ENCODE measurements around the gene ARHGAP32.

ARHGAP32 gene

DNA sequence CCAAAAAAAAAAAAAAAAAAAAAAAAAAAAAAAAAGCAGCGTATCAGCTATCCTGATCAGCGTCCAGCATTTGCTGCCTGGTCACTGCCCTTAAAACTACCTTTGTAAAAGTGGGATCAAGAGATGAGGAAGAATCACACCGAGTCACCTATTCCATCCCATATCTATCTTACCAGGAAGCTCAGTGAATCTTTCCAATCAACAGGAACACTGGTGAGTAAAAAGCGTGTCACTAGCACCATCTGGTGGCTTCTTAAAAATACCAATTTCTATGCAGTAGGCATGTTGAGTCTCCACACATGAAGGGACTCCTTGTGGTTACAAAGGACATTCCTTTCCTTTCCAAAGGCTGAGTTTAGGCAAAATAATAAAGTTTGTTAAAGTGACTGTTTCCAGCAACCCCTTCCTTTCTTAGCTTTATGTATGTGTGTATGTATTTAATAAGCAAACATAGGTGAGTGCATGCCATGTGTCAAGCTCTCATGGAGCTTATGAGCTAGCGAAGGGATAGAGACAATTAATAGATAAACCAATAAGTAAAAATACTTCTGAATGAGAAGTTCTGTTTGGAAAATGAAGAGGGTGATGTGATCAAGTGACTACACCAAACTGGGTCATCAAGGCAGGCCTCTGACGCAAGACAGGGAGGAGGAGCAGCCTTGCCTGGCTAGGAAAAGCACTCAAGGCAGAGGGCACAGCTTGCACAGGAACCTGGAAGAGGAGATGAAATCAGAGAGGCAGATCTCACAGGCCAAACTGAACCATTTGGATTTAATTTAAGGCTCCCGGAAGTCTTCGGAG is 235.5 kb downstream of the ARHGAP32 start:
- no peak for DNase-seq (ENCODE audit: low read depth in 2 of 2)

DNA sequence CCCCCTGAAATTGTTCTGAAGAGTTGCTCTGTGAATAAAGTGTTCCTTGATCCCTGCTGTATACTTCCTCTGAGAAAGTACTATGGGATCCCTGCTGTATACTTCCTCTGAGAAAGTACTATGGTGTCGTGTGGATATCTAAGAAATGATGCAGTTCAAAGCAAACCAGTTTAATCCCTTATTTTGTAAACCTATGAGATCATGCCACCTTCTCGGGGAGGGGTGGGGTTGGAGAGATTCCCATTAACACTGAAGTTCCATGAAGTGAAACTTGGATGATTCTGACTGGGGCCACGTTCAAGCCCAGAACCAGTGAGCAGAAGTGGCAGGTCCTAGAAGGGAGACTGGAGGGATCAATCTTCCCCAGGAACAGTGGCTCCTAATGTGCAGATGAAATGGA is 236.5 kb downstream of the ARHGAP32 start:
- no peak for DNase-seq (ENCODE audit: low read depth in 2 of 2)

DNA sequence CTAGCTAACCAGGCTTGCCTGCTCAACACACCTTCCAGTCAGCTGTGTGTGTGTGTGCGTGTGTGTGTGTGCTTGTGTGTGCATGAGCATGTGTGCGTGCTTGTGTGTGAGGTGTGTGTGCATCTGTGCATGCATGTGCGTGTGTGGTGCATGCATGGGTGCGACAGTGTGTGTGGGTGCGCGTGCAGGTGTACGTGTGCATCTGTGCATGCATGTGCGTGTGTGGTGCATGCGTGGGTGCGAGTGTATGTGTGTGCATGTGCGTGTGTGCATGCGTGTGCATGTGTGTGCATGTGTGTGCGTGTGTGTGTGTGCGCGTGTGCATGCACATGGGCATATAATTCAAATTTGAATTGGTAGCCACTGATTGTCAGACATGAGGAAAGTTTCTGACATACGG is 239.0 kb downstream of the ARHGAP32 start:
- no peak for DNase-seq (ENCODE audit: low read depth in 2 of 2)

DNA sequence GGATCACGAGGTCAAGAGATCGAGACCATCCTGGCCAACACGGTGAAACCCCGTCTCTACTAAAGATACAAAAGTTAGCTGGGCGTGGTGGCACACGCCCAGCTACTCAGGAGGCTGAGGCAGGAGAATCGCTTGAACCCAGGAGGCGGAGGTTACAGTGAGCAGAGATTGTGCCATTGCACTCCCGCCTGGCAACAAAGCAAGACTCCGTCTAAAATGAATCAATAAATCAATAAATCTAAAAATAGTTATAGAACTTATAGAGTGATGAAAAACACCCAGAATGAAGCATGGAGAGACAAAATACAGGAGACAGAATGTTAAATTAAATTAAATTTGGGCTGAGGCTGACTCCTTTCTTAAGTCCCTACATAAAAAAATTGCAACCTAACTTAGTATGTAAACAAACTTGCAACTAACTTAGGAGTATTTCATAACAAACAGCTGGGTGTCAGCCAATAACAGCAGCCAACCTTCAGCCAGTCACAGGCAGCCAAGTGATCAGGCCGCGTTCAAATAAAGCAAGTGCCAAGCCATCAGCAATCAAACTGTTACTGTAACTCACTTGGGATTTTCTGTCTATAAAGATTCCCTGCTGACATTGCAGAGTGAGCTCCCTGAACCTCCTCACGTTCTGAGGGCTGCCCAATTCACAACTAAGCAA is 242.2 kb downstream of the ARHGAP32 start:
- DNase-seq (ENCODE audit: low read depth in 2 of 2) = no peak

DNA sequence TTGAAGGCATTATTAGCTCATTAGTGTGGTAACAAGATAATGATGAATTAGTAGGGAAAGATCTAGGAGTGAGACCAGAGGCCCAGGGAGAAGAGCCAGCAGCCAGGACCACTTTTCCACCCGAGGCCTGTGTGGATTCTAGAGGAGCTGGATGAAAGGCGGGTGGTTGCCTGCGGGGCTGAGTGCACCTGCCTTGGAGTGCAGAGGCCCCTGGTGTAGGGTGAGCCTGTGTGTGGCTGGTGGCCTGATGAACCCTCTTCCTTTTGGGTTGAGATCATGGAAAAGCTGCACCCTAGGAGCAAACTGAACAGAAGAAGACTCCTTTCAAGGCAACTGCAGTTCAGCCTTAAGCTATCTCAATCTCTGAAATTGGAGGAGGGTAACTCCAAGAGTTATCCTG is 243.5 kb downstream of the ARHGAP32 start:
- DNase-seq (ENCODE audit: low read depth in 2 of 2) = no peak

DNA sequence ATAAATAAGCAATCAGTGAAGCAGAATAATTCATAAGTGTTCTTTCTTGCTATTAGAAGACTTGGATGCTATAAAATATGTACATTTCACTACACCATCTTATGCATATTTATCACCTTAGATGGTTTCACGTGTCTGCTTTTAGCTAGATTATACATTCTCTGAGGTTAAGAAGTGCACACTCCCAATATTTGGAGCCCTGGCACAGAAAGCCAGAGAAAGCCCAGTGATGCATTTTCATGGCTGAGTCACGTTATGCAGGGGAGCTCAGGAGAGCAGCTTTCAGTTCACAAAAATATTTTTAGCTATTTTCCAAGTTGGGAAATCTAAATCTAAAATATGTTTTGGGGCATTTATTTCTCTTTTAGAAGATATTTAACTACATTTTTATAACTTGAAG is 244.4 kb downstream of the ARHGAP32 start:
- DNase-seq (ENCODE audit: low read depth in 2 of 2) = no peak

DNA sequence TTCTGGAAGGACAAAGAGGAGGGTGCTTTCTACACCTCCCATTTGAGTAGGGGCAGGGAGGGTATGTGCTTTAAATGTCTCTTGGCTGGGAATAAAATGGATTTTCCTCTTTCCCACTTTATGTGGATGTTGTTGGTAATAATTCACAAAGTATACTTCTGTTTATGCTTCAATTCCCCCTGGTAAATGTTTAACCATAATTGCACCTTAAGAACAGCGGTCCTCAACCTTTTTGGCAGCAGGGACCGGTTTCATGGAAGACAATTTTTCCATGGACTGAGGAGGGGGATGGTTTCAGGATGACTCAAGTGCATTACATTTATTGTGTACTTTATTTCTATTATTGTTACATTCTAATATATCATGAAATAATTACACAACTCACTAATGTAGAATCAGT is 245.5 kb downstream of the ARHGAP32 start:
- DNase-seq (ENCODE audit: low read depth in 2 of 2) = no peak

DNA sequence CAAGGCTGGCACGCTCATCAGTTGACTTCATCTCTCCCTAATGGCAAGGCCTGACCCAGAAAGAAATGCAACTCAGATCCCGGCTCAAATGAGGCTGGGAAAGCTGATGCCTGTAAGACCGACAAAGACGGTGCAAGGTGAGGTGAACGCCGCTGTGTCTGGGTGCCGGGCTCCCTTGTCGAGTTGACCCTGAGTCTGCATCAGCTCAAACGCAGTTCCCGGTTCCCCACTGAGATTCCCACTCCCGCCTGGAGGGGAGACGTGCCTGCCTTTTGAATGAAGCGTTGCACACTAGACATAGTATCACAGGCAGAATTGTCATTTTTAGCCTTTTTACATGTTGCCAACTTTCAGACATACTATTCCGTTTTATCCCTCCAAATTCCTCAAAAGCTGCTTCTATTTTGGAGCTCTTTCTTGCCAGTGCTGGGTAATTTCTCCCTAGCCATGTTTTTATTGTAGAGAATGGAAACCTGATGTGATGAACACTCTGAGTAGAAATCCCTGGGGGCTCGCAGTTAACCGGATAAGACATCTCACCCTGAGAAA is 248.6 kb downstream of the ARHGAP32 start:
- DNase-seq (ENCODE audit: low read depth in 2 of 2) = no peak

DNA sequence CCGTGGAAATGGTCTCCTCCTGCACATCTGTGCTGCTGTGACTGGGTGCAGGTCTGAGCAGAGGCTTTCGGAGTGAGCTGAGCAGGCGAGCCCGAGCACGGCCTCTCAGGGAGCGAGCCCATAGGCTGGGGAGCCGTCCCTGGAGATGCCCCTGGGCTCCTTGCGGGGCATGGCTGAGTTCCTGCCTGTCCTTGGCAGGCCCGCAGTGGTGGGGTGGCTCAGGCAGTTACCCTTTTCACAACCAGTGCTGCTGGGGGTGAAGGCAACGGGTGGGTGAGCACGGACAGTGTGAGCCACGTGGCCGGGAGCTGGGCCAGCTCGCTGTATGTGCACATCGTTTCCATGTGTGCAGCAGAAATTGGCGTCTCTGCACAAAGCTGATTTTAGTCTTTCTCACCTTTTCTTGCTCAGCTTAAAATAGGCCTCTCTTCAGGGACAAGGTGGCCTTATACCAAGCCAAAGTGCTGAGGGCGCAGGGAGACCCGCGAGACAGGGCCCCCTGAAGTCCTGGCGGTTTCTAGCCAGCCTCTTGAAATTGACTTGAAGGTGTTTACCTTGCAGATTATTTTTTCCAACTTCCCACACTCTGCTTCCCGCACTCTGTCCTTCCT is 249.2 kb downstream of the ARHGAP32 start, which contains the start of gene TP53AIP1:
Gene TP53AIP1 (minus strand): TSS at position 55 of the 611 bp plus-strand sequence. CDS start 5,053 bp downstream, outside the sequence.
- no peak for DNase-seq (ENCODE audit: low read depth in 2 of 2)

DNA sequence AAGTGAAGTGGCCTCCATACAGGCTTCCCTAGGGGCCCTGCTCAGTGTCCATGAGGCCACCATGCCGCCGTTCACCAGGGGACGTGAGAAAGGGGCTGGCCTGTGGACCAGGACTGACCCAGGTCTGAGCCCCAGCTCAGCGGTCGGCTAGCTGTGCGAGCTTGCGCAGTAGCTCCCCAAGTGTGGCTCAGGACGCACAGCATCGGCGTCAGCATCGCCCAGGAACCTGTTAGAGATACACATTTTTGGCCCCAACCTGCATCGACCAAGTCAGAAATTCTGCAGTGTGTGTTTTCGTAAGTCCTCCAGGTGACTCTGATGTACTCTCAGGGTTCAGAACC is 249.9 kb downstream of the ARHGAP32 start:
- DNase-seq (ENCODE audit: low read depth in 2 of 2) = no peak

DNA sequence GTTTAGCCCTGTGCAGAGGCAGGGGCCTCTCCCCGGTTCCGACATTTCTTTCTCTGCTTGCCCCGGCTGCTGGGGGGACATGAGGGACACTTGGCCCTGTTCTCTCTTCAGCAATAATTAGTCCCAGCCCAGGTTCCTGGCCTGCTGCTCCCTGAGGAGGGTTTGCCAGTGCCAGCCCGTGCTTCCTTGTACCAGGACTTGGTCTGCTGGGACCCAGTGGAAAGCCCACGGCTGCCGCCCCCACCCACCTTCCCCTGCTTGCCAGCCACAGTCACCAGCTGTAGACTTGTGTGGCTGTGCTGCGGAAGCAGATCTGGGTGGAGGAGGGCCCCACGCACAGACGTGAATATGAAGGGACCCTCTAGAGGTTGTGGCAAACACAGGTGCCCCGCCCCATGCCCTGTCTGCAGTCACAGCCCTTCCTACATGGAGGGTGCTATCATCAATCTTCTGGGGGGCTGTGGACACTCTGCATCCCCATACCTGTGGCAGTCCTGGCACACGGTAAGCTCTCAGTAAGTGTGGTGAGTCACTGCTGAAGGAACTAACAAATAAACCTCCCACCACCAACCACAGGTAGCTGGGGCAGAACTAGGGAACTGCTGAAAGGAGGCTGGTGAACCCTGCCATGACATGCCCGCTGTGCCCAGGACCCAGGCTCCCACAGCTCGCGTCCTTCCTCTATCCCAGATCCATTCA is 250.4 kb downstream of the ARHGAP32 start:
- DNase-seq (ENCODE audit: low read depth in 2 of 2) = no peak

DNA sequence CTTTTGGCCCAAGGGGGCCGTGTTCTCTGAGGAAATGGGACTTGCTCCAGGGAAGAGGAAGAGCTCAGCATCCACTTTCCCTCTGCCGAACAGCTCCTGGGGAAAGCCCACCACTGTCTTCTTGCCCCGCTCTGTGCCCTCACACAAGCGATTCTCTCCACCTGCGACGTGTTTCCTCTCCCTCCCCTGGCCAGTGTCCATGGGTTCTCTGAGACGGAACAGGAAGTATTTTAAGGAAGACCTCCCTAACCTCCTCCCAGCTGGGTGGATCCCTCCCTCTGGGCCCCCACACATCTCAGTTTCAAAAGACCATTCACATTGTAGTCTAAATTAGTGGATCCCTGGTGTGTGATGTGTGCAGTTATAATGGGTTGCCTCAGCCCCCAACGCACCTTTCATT is 251.0 kb downstream of the ARHGAP32 start:
- DNase-seq (ENCODE audit: low read depth in 2 of 2) = no peak

DNA sequence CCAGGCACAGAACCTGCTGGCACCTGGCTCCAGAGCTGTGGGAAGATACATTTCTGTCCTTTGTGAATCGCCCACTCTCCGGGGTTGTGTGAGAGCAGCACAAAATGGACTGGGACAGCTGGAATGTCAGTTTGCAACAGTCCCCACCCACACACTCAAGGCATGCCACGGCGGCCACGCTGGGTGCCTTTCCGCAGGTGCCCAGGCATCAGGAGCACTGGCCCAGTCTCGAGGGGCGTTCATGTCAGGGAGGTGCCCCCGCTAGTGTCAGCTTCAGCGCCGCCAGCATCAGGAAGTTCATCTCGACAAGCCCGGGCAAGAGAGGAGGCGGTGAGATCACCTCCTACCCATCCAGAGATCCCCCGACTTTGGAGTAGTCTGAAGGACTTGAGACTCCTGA is 251.5 kb downstream of the ARHGAP32 start:
- no peak for DNase-seq (ENCODE audit: low read depth in 2 of 2)

DNA sequence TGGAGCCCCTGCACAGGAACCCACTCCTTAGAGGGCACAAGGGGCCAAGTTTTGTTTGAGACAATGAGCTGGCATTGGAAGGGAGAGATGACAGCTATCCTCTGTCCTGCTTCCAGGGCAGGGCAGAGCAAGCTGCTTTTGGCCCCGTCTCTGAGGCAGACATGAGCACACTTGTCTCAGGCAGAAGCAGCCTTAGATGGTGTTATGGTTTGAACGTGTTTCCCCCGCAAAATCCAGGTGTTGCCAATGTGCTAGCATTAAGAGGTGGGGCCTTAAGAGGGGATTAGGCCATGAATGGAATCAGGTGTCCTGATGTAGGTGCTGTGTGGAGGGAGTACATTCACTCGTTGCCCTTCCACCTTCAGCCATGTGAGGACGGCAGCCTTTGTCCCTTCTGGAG is 252.0 kb downstream of the ARHGAP32 start:
- no peak for DNase-seq (ENCODE audit: low read depth in 2 of 2)

DNA sequence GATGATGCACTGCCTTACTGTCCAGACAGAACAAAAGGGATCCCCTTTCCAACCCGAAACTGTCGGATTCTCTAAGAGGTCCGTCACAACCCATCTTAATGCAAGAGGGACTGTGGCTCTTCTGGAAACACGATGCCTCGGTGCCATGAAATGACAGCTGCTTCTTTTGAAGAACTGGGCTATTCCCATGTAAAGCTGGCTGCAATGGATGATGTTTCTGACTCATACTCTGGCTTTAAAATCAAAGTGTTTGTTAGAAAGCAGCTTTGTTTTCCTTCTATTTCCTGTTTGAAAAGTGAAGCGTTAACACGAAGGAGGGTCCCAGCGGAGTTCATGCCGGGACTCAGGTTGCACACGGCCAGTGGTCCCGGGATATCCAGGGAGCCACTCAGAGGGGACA is 252.5 kb downstream of the ARHGAP32 start:
- no peak for DNase-seq (ENCODE audit: low read depth in 2 of 2)

DNA sequence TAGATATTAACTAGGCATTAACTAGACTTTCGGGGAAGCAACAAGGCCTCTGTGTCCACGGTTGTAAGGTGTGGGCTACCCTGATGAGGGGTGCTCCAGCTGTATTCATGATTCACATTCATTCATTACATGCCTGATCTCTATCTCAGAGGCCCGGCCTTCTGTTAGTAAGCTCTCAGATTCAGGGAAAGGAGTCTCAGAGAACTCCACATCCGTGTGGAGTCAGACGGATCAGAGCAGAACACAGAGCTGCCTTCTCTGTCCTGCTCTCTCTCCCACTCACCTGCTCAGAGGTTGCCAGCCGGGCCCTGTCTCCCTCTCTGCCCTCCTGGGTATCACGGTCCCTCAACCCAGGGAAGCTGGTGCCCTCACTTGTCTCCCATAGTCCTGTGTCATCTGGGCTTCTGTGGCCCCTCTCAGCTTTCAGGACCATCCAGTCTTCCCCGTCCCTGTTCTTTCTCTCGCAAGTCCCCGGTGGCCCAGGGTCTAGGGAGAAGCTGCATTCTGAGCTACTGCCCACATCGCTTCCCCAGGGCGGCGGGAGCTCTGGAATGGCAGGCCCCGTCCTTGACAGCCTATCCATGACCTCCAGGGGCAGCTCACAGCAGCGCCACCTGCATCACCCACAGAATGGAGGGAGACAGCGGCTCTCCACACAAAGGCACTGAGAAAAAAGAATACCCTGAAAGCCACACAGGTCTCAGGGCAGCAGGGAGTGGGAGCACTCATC is 253.8 kb downstream of the ARHGAP32 start:
- DNase-seq (ENCODE audit: low read depth in 2 of 2) = no peak

DNA sequence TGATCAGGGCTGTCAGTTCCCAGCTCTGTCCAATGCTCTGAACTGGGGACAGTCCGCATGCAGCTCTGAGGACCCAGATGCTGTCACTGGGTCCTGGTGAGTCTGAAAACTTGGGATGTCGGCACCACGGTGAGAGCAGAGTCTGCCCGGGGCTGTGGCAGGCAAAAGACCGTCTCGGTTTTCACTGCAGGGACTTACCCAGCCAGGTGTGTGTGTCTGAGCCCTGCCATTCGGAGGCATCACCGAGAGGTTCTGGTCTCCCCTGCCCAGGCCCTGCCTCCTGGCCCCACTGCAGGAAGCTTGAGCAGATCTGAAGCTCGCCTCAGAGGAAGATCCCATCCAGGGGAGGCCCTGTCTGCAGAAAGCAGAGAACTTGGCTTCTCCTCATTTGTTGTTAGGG is 254.6 kb downstream of the ARHGAP32 start:
- no peak for DNase-seq (ENCODE audit: low read depth in 2 of 2)

DNA sequence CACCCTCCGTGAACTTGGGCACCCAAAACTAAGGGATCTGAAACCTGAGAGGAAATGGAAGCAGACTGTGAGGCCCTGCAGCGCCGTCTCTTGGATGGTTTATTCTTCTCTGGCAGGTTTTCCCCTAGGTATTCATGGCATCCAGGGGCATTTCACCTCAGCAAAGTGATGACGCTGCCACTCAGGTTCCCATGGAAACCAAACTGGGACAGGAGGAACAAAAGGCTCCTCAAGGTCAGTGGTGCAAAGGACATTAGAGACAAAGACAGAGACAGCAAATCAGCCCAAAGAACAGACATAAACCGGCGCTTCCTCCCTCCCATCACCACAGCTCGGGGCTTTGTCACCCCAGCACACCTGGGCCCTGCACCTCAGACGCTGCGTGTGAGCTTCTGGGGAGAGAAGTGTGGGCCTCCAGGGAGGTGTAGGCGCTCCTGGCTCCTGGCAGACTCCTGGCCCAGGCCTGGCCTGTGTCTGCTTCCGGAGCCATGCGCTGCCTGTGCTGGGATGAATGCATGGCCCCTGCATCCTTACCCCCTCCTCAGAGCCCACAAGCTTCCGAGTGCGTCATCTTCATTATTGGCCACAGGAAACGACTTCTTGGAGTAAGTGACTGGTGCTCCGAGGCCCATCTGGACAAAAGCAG is 255.4 kb downstream of the ARHGAP32 start:
- no peak for DNase-seq (ENCODE audit: low read depth in 2 of 2)

DNA sequence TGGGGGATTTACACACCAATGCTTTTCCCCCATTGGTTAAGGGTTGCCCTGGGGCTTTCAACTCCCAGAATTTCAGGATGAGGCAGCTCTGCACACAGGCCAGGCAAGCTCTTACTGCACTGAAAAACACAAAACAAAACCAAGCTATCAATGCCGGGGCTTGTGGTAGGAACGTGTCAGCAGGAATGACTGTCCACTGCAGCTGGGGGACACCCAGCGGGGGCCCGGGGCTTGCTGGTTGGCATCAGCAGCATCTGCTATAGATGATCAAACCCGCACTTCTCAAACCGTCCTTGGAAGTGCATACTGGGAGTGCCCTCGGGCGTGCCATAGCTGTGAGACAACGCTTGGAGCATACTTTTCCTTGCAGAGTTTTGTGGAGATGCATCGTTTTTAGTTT is 257.2 kb downstream of the ARHGAP32 start:
- no peak for DNase-seq (ENCODE audit: low read depth in 2 of 2)

DNA sequence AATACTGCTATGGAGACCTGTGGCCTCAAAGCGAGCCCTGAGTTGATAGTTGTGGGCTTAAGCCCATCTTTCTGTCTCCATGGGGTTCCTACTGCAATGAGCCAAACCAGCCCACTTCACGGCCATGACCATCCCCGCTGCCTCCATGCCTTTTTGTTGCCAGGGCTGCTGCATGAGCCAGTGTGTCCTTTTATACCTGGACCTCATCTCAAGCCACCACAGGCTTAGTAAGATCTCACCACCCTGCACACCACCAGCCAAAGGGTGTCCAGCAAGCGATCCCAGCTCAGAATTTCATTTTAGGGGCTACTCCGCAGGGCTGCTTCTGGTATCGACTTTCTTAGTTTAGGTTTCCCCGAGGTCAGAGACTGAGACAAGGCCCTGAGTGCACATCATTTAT is 257.8 kb downstream of the ARHGAP32 start:
- no peak for DNase-seq (ENCODE audit: low read depth in 2 of 2)
